ENCODE results near the gene CXCR6. TPM values are rescaled to one million over a fixed set of nuclear protein-coding genes. Genes with fewer than 3 reads are reported as not detected.

CXCR6 gene
- total RNA-seq, 4 donors from 2014 or later, result 0.44 to 1.6 (median 0.72) TPM; not detected in 1

- WGBS, 2 donors, result 86 to 91% methylated on average over 4 of the region's 4 CpGs
- H3K4me3 ChIP-seq (ENCODE audit: low read depth, poor library complexity, severe bottlenecking), result no peak overlapping the region
- TF ChIP-seq POLR2A (IDR thresholded peaks at IDR 0.05), result no peak
- no peak for TF ChIP-seq CTCF (IDR thresholded peaks at IDR 0.05)
- intact Hi-C loops (cut with DNase I; ENCODE audit: low total_unique reads), result loop anchor here (10.0 kb wide), 1 partner anchor 441 kb away; the partner anchor contains the start of gene CCR5
- DNase-seq (ENCODE audit: low spot score in 2 of 2), result no peak
These were observed 9.7 kb upstream of the CXCR6 start for GRCh38 chr3:45933591-45933990.

GRCh38 chr3:45936261-45936660 is 7.0 kb upstream of the CXCR6 start:
- TF ChIP-seq POLR2A (IDR thresholded peaks at IDR 0.05) (no peak), CTCF (IDR thresholded peaks at IDR 0.05) (no peak)
- intact Hi-C loops (cut with DNase I; ENCODE audit: low total_unique reads), result loop anchor here (5.0 to 10.0 kb wide), 2 partner anchors 141 to 439 kb away; partner anchors contain the start of gene CCR5
- H3K4me3 ChIP-seq (ENCODE audit: low read depth, poor library complexity, severe bottlenecking), result no peak overlapping the region
- WGBS, 2 donors, result 89% methylated on average over 9 of the region's 9 CpGs
- DNase-seq (ENCODE audit: low spot score in 2 of 2), result peak in 1 of 2 donors; percentile 60

- TF ChIP-seq CTCF (IDR thresholded peaks at IDR 0.05) (no peak), POLR2A (IDR thresholded peaks at IDR 0.05) (no peak)
- peak in 1 of 2 donors; percentile 69 for DNase-seq (ENCODE audit: low spot score in 2 of 2)
- 91 to 96% methylated on average over 8 of the region's 8 CpGs for WGBS, 2 donors
- intact Hi-C loops (cut with DNase I; ENCODE audit: low total_unique reads), result loop anchor here (5.0 to 10.0 kb wide), 2 partner anchors 140 to 437 kb away; partner anchors contain the start of gene CCR5
- no peak overlapping the region for H3K4me3 ChIP-seq (ENCODE audit: low read depth, poor library complexity, severe bottlenecking)
These were observed 5.8 kb upstream of the CXCR6 start for GRCh38 chr3:45937206-45938042.

GRCh38 chr3:45938043-45938435 is 5.2 kb upstream of the CXCR6 start:
- intact Hi-C loops (cut with DNase I; ENCODE audit: low total_unique reads), result loop anchor here (5.0 to 10.0 kb wide), 2 partner anchors 139 to 437 kb away; partner anchors contain the start of gene CCR5
- no peak for DNase-seq (ENCODE audit: low spot score in 2 of 2)
- no peak for TF ChIP-seq POLR2A (IDR thresholded peaks at IDR 0.05)
- no peak for TF ChIP-seq CTCF (IDR thresholded peaks at IDR 0.05)
- no peak overlapping the region for H3K4me3 ChIP-seq (ENCODE audit: low read depth, poor library complexity, severe bottlenecking)
- 93 to 99% methylated on average over 4 of the region's 4 CpGs for WGBS, 2 donors

GRCh38 chr3:45938864-45939263 is 4.4 kb upstream of the CXCR6 start:
- TF ChIP-seq CTCF (IDR thresholded peaks at IDR 0.05) (peak in 1 of 3 donors; percentile 86), POLR2A (IDR thresholded peaks at IDR 0.05) (no peak)
- H3K4me3 ChIP-seq (ENCODE audit: low read depth, poor library complexity, severe bottlenecking), result no peak overlapping the region
- peak; percentile 89 to 96 for DNase-seq (ENCODE audit: low spot score in 2 of 2)
- WGBS, 2 donors, result 23 to 27% methylated on average over 4 of the region's 4 CpGs
- intact Hi-C loops (cut with DNase I; ENCODE audit: low total_unique reads), result loop anchor here (5.0 to 10.0 kb wide), 2 partner anchors 138 to 436 kb away; partner anchors contain the start of gene CCR5

Measured in lower leg skin (tissue), 4 donors.